H7 (cell line): Measurements from ENCODE around the gene TMEM185A. TPM values are rescaled to one million over a fixed set of nuclear protein-coding genes. Genes with fewer than 3 reads are reported as not detected.
"Not testable (repeated sequence)": the region's sequence is repeated elsewhere in the genome, so short reads cannot be mapped to it uniquely, and the experiment has no call there.

Source experiments
- DNase-seq: peaks from one replicate; pipeline ENCODE4 v3.0.0; 2012
- H3K27me3 ChIP-seq: 2 replicates; pipeline ENCODE4 v1.6.0; 2011; ENCODE audit warnings: mild to moderate bottlenecking, low read length; ENCODE audit not compliant: control insufficient read depth, insufficient read depth
- H3K36me3 ChIP-seq: replicated peaks from 2 replicates; pipeline ENCODE4 v1.5.1; 2011; ENCODE audit warnings: low read length; ENCODE audit not compliant: control insufficient read depth, insufficient read depth
- H3K4me3 ChIP-seq: 2 replicates; pipeline ENCODE4 v1.5.1; 2011; ENCODE audit warnings: low read depth, mild to moderate bottlenecking, control low read depth, low read length, moderate library complexity; ENCODE audit not compliant: insufficient read depth
- total RNA-seq: library from RNA; depleted of rRNA; stranded (reverse); fragments of >200 nt; shearing (Covaris generic); gene quantifications from 2 replicates; pipeline ENCODE4 v1.2.3, GENCODE V29; 2014; rRNA removed

Gene TMEM185A
- total RNA-seq, 1 experiment from 2014 or later, result 36.1 TPM

DNA sequence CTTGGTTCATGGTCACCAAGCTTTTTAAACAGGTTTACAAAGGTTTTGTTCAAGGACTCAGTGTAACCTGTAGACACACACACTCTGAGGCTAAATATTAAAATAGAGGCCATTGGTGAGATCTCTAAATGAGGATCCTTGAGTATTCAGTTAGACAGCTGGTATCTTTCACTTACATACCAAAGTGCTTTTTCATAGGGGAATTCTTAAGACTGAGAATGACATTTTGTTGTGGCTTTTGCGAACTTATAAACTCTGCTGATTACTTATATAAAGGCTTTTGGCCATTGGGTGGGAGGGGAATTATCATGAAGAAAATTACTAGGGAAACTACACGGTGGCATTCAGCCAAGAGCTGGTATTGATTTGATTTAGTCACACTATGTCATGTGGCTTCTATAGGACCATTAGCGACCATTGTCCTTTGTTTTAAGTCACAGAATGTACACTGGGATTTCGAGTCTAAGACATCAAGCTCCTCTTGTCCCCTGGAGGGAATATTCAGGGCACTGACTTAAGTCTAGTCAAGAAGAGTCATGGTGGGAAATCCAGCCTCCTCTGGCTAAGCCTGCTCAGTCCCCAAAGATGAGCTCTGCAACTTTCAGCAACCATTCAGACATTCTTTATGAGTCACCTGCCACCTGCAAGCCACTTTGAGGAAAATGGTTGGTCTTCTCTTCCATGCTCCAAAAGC lies 80.2 kb downstream of the TMEM185A start:
- not testable (repeated sequence) for H3K27me3 ChIP-seq, H3K36me3 ChIP-seq, DNase-seq, H3K4me3 ChIP-seq

GRCh38 chrX:149550454-149550853 lies 81.1 kb downstream of the TMEM185A start:
- H3K27me3 ChIP-seq, H3K4me3 ChIP-seq, DNase-seq, H3K36me3 ChIP-seq: not testable (repeated sequence)

DNA sequence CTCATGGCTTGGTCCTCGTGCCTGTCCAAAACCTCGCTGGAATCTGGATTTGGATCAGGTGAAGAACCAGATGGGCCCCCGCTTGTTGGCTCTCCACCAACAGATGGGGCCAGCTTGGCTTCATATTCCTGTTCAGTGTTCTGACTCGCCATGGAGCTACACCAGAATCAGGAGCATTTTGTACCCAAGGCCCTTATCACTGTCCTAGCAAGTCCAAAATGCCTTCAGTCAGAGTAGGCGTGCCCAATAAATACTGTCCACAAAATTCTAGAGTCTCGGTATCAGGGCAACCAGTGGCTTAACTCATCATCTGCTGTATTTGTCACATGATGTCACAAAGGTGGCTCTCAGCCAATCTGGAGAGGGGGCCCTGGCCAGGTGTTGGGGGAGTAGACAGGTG lies 81.9 kb downstream of the TMEM185A start, which contains the start of gene HSFX3:
Gene HSFX3 (minus strand): TSS at position 224 of the 400 bp plus-strand sequence. CDS start 72 bp downstream, at position 152.
- not testable (repeated sequence) for H3K36me3 ChIP-seq, H3K27me3 ChIP-seq, DNase-seq

GRCh38 chrX:149547782-149548181 lies 83.8 kb downstream of the TMEM185A start:
- not testable (repeated sequence) for H3K4me3 ChIP-seq, H3K27me3 ChIP-seq, H3K36me3 ChIP-seq, DNase-seq

More for the DNA sequence above, 81.9 kb downstream of the TMEM185A start, which contains the start of gene HSFX3:
- not testable (repeated sequence) for H3K4me3 ChIP-seq

GRCh38 chrX:149546962-149547361 lies 84.6 kb downstream of the TMEM185A start:
- not testable (repeated sequence) for DNase-seq, H3K36me3 ChIP-seq

More at GRCh38 chrX:149546962-149547361, 84.6 kb downstream of the TMEM185A start:
- H3K4me3 ChIP-seq, H3K27me3 ChIP-seq: not testable (repeated sequence)

Other genes with a start within 250 kb of the TMEM185A start
- gene IDS, start 126.5 kb downstream of the TMEM185A start, total RNA-seq, result 29.0 and 33.7 TPM in 2 replicates
- 8.2 and 12.1 TPM in 2 replicates for gene EOLA1, start 90.8 kb downstream of the TMEM185A start, total RNA-seq
- not detected in 2 replicates for gene HSFX3, start 81.9 kb downstream of the TMEM185A start, total RNA-seq
- not detected in 2 replicates for gene MAGEA9B, start 44.3 kb downstream of the TMEM185A start, total RNA-seq
- gene HSFX2, start 36.5 kb downstream of the TMEM185A start, total RNA-seq, result 1.2 and 1.3 TPM in 2 replicates
- 0.18 and 0.62 TPM in 2 replicates for gene MAGEA11, start 80.3 kb upstream of the TMEM185A start, total RNA-seq
- gene HSFX1, start 142.3 kb upstream of the TMEM185A start, total RNA-seq, result 0.11 and 0.76 TPM in 2 replicates
- not detected in 2 replicates for gene MAGEA9, start 150.1 kb upstream of the TMEM185A start, total RNA-seq
- not detected in 2 replicates for gene MAGEA8, start 249.4 kb upstream of the TMEM185A start, total RNA-seq